GM12865 (cell line): ENCODE results near the gene CLCA1.

Experiments
- DNase-seq: peaks from one replicate; pipeline ENCODE4 v3.0.0; 2010; ENCODE audit warnings: low read depth
- H3K4me3 ChIP-seq: 2 replicates; pipeline ENCODE4 v1.5.1; 2011; ENCODE audit warnings: mild to moderate bottlenecking, low read depth, low read length, control low read depth
- CTCF ChIP-seq: IDR thresholded peaks from 2 replicates; pipeline ENCODE4 v1.5.1; 2011; ENCODE audit warnings: low read length, control low read depth, low read depth, inconsistent platforms; ENCODE audit not compliant: insufficient read depth; ENCODE audit errors: missing control alignments

Gene CLCA1

GRCh38 chr1:86455073-86455472 lies 13.7 kb upstream of the CLCA1 start:
- no peak for TF ChIP-seq CTCF
- DNase-seq: no peak
- no peak overlapping the region for H3K4me3 ChIP-seq

- no peak for DNase-seq
- TF ChIP-seq CTCF: no peak
- H3K4me3 ChIP-seq: no peak overlapping the region
Observed at GRCh38 chr1:86460998-86461397, 7.7 kb upstream of the CLCA1 start.

- TF ChIP-seq CTCF: no peak
- DNase-seq: no peak
- H3K4me3 ChIP-seq: no peak overlapping the region
Observed at GRCh38 chr1:86461482-86461881, 7.2 kb upstream of the CLCA1 start.

DNA sequence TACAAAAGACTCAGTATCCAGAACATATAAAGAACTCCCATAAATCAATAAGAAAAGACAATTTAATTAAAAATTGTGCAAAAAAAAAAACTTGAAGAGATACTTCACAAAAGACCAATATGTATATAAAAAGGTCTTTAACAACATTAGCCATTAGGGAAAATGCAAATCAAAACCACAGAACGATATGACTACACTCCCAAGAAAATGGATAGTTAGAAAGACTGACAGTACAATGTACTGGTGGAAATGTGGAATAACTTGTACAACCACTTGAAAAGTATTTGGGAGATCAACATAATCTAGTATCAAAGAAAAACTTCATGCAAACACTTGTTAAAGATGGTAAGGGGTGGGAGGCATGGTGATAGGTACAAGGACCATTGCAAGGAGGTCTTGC lies 3.9 kb upstream of the CLCA1 start:
- TF ChIP-seq CTCF: no peak
- DNase-seq: no peak
- H3K4me3 ChIP-seq: no peak overlapping the region

DNA sequence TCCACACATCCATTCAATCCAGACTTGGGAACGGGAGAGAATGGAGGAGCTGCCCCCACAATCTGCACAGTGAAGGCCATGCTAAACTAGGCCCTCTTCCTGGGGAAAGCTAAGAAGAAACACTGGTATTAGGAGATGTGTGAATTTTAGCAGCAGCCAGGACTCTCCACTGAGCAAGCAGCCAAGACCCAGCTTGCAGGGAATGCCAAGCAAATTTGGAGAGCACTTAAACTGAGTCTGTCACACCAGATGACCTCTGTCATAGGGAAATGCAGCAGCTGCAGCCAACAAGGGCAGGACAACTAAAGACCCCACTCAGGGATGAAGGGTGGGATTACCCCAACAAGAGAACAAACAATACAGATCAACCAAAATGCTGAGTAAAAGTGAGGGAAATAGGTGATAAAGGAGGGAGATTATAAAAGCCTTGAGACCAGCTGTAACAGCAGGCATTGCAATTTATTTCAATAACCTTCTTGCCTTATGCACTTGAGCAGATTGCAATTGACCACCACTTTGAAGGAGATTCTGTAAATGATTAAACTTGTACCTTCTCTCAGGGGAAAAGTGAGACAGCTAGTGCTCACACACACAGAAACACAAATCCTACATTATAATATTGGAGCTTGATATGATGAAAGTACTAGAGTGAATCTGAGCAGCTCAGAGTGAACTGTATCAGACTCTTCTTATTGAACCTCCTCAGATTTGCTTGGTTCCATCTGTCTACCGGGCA lies 2.5 kb upstream of the CLCA1 start:
- no peak overlapping the region for H3K4me3 ChIP-seq
- TF ChIP-seq CTCF: no peak
- DNase-seq: no peak

DNA sequence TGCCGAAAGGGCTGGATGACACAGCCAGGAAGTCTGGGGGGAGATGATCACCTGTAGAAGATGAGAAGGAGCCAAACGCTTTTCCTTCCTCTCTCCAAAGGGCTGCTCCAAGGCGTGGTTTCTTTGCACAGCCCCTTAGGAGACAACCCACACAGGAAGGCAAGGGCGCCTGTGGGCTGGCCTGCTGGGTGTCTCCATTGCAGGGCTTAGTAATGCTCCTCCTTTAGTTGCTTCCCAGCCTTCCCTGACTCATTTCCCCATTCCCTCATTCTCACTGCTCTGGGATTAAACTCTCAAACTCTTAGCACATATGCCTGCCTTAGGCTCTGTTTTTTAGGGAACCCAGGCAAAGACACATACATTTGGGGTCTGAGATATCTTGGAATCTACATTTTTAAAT lies 1.7 kb upstream of the CLCA1 start:
- no peak for TF ChIP-seq CTCF

GRCh38 chr1:86470859-86471258 lies 2.1 kb downstream of the CLCA1 start:
- peak; percentile 24 for DNase-seq
- TF ChIP-seq CTCF: no peak
- no peak overlapping the region for H3K4me3 ChIP-seq

More for the DNA sequence above, 1.7 kb upstream of the CLCA1 start:
- H3K4me3 ChIP-seq: no peak overlapping the region
- no peak for DNase-seq
